Subcutaneous adipose tissue (tissue), 4 donors: ENCODE results near the gene CRYBG3. TPM values are rescaled to one million over a fixed set of nuclear protein-coding genes. Genes with fewer than 3 reads are reported as not detected.

Source experiments
- total RNA-seq, 4 donors: library from RNA; depleted of rRNA; stranded (reverse); fragments of >200 nt; gene quantifications; one replicate each; pipeline ENCODE4 v1.1.0, GENCODE V29; 2016
- TF ChIP-seq, protein P1 (sequence below): fragments of 450-650 bp; IDR thresholded peaks from one replicate; pipeline ENCODE4 v1.5.1; 2016; ENCODE audit warnings: low read depth, mild to moderate bottlenecking, control low read depth, antibody characterized with exemption, moderate library complexity

The CRYBG3 gene
- total RNA-seq, 4 donors from 2014 or later: 42.3 to 52.0 (median 47.7) TPM

DNA sequence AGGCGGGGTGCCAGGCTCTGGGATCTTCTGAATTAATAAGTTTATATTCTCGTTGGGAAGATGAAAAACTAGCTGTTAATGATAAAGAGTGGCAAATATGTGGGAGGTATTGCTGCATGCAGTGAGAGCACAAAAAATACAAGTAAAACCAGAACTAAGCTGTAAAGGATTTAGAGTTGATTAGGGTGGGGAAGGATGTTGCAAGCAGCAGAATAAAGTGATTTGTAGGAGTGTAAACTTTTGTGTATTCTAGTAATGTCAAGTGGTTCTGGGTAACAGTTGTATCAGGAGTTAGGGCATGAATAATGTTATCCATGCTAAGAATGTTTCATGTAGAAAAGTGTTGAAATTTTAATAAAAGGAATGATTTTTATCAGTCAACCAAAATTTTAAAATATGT lies 18.1 kb downstream of the CRYBG3 start:
- TF ChIP-seq, protein P1, sequence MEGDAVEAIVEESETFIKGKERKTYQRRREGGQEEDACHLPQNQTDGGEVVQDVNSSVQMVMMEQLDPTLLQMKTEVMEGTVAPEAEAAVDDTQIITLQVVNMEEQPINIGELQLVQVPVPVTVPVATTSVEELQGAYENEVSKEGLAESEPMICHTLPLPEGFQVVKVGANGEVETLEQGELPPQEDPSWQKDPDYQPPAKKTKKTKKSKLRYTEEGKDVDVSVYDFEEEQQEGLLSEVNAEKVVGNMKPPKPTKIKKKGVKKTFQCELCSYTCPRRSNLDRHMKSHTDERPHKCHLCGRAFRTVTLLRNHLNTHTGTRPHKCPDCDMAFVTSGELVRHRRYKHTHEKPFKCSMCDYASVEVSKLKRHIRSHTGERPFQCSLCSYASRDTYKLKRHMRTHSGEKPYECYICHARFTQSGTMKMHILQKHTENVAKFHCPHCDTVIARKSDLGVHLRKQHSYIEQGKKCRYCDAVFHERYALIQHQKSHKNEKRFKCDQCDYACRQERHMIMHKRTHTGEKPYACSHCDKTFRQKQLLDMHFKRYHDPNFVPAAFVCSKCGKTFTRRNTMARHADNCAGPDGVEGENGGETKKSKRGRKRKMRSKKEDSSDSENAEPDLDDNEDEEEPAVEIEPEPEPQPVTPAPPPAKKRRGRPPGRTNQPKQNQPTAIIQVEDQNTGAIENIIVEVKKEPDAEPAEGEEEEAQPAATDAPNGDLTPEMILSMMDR: no peak

DNA sequence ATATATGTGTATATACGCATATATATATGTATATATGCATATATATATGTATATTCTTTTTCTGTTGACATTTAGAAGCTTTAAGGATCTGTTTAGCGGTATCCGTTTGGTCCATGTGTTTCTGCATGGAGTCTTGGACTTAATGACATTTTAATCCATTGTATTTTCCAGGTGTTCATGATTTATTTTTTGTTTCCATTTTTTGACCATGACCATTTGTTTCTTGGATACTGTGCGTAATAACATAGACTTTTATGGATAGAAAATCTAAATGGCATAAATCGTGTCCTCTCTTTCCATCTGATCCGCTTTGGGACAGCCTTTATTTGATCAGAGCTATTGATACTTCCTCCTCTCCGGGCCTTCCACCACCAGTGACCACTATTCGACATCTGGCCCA lies 19.5 kb downstream of the CRYBG3 start:
- TF ChIP-seq, protein P1: no peak

DNA sequence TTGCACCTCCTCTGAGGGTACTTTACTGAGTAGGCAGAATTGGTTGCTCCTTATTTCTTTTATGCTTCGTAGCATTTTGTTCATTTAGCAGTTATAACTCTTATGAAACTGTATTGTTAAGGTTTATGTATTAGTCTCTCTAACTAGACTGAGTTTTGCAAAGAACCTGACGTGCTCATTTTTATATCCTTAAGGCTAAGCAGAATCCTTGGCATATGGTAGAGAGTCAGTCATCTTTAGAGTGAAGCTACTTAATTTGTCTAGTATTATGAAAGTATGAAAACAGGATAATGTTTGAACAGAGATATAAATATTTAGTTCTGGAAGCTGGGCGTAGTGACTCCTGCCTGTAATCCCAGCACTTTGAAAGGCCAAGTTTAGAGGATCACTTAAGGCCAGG lies 20.1 kb downstream of the CRYBG3 start:
- TF ChIP-seq, protein P1: no peak

DNA sequence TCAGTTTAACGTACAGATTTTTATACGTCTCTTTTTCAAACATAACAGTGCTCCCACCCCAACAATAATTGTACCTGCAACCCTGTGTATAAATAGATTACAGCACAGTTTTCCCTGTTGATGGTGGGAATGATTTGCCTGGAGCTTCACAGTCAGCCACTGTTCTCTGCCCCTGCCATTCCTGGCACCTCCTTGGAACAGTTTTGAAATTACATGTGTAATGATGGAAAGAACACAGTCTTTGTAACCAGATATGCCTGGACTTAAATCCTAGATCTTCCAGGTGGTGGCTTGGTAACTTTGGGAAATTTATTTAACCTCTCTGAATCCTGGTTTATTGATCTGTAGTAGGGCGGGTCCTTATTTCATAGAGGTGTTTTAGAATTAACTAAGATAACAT lies 27.0 kb downstream of the CRYBG3 start:
- TF ChIP-seq, protein P1: no peak

DNA sequence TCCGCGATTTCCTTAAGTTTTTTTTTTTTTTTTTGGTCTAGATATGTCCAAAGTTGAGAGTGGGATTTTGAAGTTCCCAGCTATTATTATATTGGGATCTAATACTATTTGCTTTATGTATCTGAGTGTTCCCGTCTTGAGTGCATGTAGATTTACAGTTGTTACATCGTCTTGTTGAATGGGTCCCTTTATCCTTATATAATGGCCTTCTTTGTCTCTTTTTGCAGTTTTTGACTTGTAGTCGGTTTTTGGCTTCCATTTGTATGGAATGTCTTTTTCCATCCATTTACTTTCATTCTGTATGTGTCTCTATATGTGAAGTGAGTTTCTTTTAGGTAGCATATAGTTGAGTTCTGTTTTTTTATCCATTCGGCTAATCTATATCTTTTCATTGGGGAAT lies 35.6 kb downstream of the CRYBG3 start:
- TF ChIP-seq, protein P1: no peak

DNA sequence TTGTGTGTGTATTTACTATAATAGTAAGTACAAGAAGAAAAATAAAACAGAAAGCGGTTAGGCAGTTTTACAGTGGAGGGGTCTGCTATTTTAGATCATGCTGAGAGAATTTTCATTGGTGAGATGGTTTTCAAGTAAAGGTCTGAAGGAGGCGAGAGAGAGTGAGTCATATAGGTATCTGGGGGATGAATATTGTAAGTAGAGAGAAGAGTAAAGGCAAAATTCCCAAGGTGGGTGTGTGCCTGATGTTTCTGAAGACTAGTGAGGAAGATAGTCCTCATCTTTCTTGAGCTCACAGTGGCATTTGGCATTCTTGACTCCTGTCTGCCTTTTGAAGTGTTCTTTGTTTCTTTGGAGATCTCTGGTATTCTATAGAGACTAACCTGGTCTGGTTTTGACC lies 38.6 kb downstream of the CRYBG3 start:
- TF ChIP-seq, protein P1: no peak

DNA sequence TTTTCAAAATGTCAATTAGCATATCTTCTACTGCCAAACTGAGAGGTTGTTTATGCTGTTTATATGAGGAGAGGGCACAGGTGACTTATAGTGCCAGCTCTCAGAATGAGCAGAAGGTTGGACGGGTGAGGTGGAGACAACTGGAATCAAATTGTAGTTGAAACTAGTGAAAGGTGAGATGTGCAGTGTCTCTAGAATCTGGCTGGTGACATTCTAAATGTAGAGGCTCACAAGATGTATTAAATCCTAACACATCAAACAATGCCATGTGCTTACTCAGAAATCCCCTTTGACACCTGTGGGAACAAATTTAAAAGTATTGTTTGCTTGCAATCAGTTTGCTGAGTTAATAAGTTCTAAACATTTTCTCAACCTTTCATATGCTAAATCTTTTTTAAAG lies 40.8 kb downstream of the CRYBG3 start:
- TF ChIP-seq, protein P1: no peak
